Mucosa of descending colon (tissue), 3 donors: Measurements from ENCODE around the gene PHF24. TPM values are rescaled to one million over a fixed set of nuclear protein-coding genes. Genes with fewer than 3 reads are reported as not detected.

ENCODE experiments used
- ATAC-seq: fragments of 200-7000 bp; cut with Tn5 transposase; one replicate; pipeline ENCODE4 v1.9.1; 2020; ENCODE audit warnings: mild to moderate bottlenecking, moderate library complexity
- DNase-seq, 3 donors: peaks; one replicate each; pipeline ENCODE4 v3.0.0-alpha.2; 2020
- H3K36me3 ChIP-seq: fragments of 200-600 bp; one replicate; pipeline ENCODE4 v1.8.0; 2021; ENCODE audit warnings: low read depth, mild to moderate bottlenecking
- H3K4me1 ChIP-seq: fragments of 200-600 bp; one replicate; pipeline ENCODE4 v1.8.0; 2021; ENCODE audit warnings: low read depth, mild to moderate bottlenecking
- H3K4me3 ChIP-seq: fragments of 200-600 bp; one replicate; pipeline ENCODE4 v1.8.0; 2021; ENCODE audit warnings: mild to moderate bottlenecking
- H3K9me3 ChIP-seq: fragments of 200-600 bp; one replicate; pipeline ENCODE4 v1.8.0; 2021; ENCODE audit warnings: mild to moderate bottlenecking
- CTCF ChIP-seq: fragments of 200-600 bp; IDR thresholded peaks from one replicate; pipeline ENCODE4 v1.8.0; 2022; ENCODE audit warnings: antibody characterized with exemption, mild to moderate bottlenecking
- intact Hi-C, 2 donors: fragments of 100-400 bp; cut with DNase I in 1 of 2; cut with micrococcal nuclease in 1 of 2; formaldehyde crosslinking; loops; one replicate each; pipeline versions ENCODE4 v1.11.0 to v1.11.1; 2022; cut with DNase I, micrococcal nuclease
- total RNA-seq, 3 donors: library from RNA; stranded (reverse); fragmentation: NEBNext Ultra II Directional in 2 of 3; extraction: Animal tissue kit (Norgen Biotek cat#: 25700) in 2 of 3; gene quantifications; one replicate each; pipeline versions ENCODE4 v1.2.1 to v1.2.4, GENCODE V29; 2021 to 2023
- donor health status: DM: no; HTN: no; CAD: no; lungs with moderate emphysema.
- donor health status: DM: no; HTN: no; CAD: no.
- donor health status: DM: no; HTN: yes; CAD: no.

Gene PHF24
- total RNA-seq, 3 donors from 2014 or later = 0.55 to 1.3 TPM; not detected in 1

- ATAC-seq (no peak), DNase-seq (no peak)
- no peaks in the 10 kb centered on the region for H3K4me1 ChIP-seq
- H3K4me3 ChIP-seq = no peak overlapping the region
- intact Hi-C loops = no loop called here
- no peak for TF ChIP-seq CTCF
- H3K9me3 ChIP-seq = no peaks in the 10 kb centered on the region
- no peaks in the 10 kb centered on the region for H3K36me3 ChIP-seq
These were observed 16.6 kb downstream of the PHF24 start for GRCh38 chr9:34974664-34975063.

- no peaks in the 10 kb centered on the region for H3K4me1 ChIP-seq
- TF ChIP-seq CTCF = no peak
- no peaks in the 10 kb centered on the region for H3K36me3 ChIP-seq
- no peaks in the 10 kb centered on the region for H3K9me3 ChIP-seq
- no peak overlapping the region for H3K4me3 ChIP-seq
- intact Hi-C loops = no loop called here
- DNase-seq = no peak
- ATAC-seq = no peak
These were observed 18.4 kb downstream of the PHF24 start for GRCh38 chr9:34976441-34976840.

GRCh38 chr9:34976992-34977391 is 18.9 kb downstream of the PHF24 start:
- Histone ChIP-seq H3K4me3 (no peak overlapping the region), H3K36me3 (no peaks in the 10 kb centered on the region), H3K4me1 (no peaks in the 10 kb centered on the region), H3K9me3 (no peaks in the 10 kb centered on the region)
- intact Hi-C loops = no loop called here
- TF ChIP-seq CTCF = no peak
- ATAC-seq (no peak), DNase-seq (no peak)

- Histone ChIP-seq H3K4me1 (no peaks in the 10 kb centered on the region), H3K36me3 (no peaks in the 10 kb centered on the region), H3K9me3 (no peaks in the 10 kb centered on the region), H3K4me3 (no peak overlapping the region)
- no peak for TF ChIP-seq CTCF
- DNase-seq = no peak
- no peak for ATAC-seq
- intact Hi-C loops = no loop called here
These were observed 22.2 kb downstream of the PHF24 start for GRCh38 chr9:34980181-34980761.

GRCh38 chr9:34982361-34982760 is 24.3 kb downstream of the PHF24 start:
- Histone ChIP-seq H3K36me3 (no peaks in the 10 kb centered on the region), H3K4me1 (no peaks in the 10 kb centered on the region), H3K4me3 (no peak overlapping the region), H3K9me3 (no peaks in the 10 kb centered on the region)
- TF ChIP-seq CTCF = no peak
- intact Hi-C loops = no loop called here
- ATAC-seq (no peak), DNase-seq (no peak)

- H3K4me3 ChIP-seq = no peak overlapping the region
- DNase-seq (no peak), ATAC-seq (peak; percentile 43)
- intact Hi-C loops = no loop called here
- no peak for TF ChIP-seq CTCF
- H3K36me3 ChIP-seq = no peaks in the 10 kb centered on the region
- no peaks in the 10 kb centered on the region for H3K4me1 ChIP-seq
- H3K9me3 ChIP-seq = no peaks in the 10 kb centered on the region
These were observed 25.1 kb downstream of the PHF24 start for GRCh38 chr9:34983209-34983608.
